ENCODE results near the gene PINLYP.

PINLYP gene

DNA sequence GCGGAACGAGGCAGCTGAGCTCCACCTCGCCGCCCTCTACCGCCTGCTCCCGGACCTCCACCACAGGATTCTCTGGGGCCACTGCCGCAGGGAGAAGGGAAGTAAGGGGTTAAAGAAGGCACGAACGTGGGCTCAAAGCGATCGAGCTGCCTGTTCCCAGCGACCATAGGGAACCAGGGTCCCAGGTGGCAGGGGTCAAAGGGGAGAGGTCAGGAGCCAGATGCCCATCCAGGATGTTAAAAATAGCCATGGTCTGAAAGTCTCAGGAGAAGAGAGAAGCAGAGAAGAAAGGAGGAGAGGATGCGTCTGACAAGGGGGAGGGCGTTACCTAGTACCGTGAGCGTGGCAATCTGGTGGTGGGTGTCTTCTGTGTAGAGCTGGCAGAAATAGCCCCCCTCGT, 51.2 kb downstream of the PINLYP start:
- no peak overlapping the region for H3K4me3 ChIP-seq (ENCODE audit: low read depth, low read length)

DNA sequence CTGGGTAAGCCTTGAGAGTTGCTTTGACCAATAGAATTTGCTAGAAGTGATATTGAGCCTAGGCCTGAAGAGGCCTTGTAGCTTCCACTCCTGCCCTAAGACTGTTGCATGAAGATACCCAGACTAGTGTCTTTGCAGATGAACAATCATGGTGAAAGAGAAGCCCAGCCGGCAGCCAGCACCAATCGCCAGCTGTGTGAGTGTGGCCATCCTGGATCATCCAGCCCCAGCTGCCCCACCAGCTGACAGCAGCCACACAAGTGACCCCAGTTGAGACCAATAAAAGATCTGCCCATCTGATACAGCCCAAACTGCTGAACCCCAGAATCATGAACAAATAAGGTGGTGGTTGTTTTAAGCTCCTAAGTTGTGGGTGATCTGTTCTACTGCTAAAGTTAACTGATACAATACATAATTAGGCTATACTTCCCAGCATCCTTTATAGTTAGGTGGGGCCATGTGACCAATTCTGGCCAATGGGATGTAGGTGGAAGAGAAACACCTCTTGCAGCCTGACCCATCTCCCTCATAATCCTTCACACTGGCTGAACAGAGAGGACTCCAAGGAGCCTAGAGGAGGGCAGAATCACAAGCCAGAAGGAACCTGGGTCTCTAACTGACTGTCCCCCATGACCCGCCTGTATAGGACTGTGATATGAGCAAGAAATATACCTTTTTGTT, 53.2 kb downstream of the PINLYP start:
- no peak overlapping the region for H3K4me3 ChIP-seq (ENCODE audit: low read depth, low read length)

DNA sequence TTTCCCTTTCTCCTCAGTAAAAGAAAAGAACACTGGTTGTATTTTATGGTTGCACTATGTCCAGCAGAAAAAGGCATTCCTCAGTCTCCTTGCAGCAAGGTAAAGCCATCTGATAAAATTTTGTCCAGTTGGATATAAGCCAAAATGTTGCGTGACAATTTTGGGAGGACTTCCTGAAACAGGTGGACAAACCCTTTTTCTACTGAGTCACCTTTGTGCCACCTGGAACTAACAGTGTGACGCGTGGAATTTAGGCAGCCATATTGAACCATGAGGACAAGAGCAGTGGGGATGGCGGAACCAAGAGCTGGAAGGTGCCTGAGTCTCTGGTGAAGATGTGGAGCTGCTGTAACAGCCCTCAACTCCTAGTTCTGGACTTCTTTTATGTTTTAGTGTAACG, 55.9 kb downstream of the PINLYP start:
- no peak overlapping the region for H3K4me3 ChIP-seq (ENCODE audit: low read depth, low read length)

Data from iPS-11a (cell line).